A549 treated with GW870086 at 1 μM for 4 hours (cell line): Measurements from ENCODE around the gene CHTF18. TPM values are rescaled to one million over a fixed set of nuclear protein-coding genes. Genes with fewer than 3 reads are reported as not detected.

Experiments
- total RNA-seq: library from RNA; stranded (reverse); fragments of 200-300 nt; extraction: Qiagen RNA extraction; gene quantifications from 5 replicates; pipeline ENCODE4 v1.2.3, GENCODE V29; 2022; ENCODE audit warnings: low read depth

The CHTF18 gene
- total RNA-seq: 14.8 to 28.8 TPM (median 24.9 TPM) in 5 replicates

GRCh38 chr16:788399-789126 lies at the start of gene CHTF18:
TSS of gene CHTF18 (plus strand) at chr16:788620. CDS start at chr16:788685, 65 bp downstream.

GRCh38 chr16:740764-741505 lies 47.5 kb upstream of the CHTF18 start, which contains the start of gene CIAO3:
TSS of gene CIAO3 (minus strand) at chr16:740997. CDS start at chr16:740985, 12 bp downstream.

GRCh38 chr16:760545-761343 lies 27.7 kb upstream of the CHTF18 start, which contains the start of gene MSLN:
TSS of gene MSLN (plus strand) at chr16:760734. CDS start at chr16:762681, 1,947 bp downstream.

DNA sequence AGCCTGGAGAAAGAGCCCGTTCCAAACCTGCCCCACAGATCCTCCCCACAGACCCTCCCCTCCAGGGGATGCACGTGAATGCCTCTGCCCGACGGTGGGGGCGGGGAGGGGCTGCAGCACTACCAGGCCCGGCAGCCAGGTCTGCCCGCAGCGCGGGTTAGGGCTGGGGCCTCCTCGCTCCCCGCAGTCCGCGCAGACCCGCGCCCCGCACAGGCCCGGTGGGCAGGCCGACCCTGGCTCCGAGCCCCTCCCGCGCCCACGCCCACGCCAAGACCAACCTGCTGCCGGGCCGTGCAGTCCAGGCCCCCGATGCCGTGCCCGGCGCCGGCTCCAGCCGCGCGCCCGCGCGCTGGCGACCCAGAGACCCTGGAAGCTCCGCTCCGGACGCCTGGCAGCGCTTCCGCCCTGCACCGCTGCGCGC lies 432 bp upstream of the CHTF18 start, which contains the start of gene RPUSD1:
RPUSD1 (minus strand) TSS at position 404 of the 421 bp plus-strand sequence. CDS start 644 bp downstream, outside the sequence.

GRCh38 chr16:799948-800833 lies 11.8 kb downstream of the CHTF18 start, which contains the start of gene GNG13:
TSS of gene GNG13 (minus strand) at chr16:800734. CDS start at chr16:799077, 1,657 bp downstream.

Other genes starting within 250 kb of the CHTF18 start
- 0.13 to 0.22 TPM (median 0.17 TPM) in 4 of 5 replicates, not detected in the other for gene PRR35, start 228.2 kb upstream of the CHTF18 start, total RNA-seq
- 0.15 to 0.51 TPM (median 0.29 TPM) in 5 replicates for gene NHLRC4, start 221.6 kb upstream of the CHTF18 start, total RNA-seq
- gene PIGQ, start 218.7 kb upstream of the CHTF18 start, total RNA-seq: 33.1 to 39.4 TPM (median 38.6 TPM) in 5 replicates
- gene RAB40C, start 198.6 kb upstream of the CHTF18 start, total RNA-seq: 12.8 to 19.7 TPM (median 16.9 TPM) in 5 replicates
- gene WFIKKN1, start 157.6 kb upstream of the CHTF18 start, total RNA-seq: 0.06 to 0.19 TPM (median 0.14 TPM) in 5 replicates
- 90.6 to 140 TPM (median 135 TPM) in 5 replicates for gene METTL26, start 152.3 kb upstream of the CHTF18 start, total RNA-seq
- 22.6 to 48.4 TPM (median 39.2 TPM) in 5 replicates for gene MCRIP2, start 146.8 kb upstream of the CHTF18 start, total RNA-seq
- 17.6 to 28.0 TPM (median 27.2 TPM) in 5 replicates for gene WDR90, start 139.3 kb upstream of the CHTF18 start, total RNA-seq
- 64.2 to 101 TPM (median 94.6 TPM) in 5 replicates for gene RHOT2, start 120.5 kb upstream of the CHTF18 start, total RNA-seq
- 0.56 to 1.4 TPM (median 1.3 TPM) in 5 replicates for gene RHBDL1, start 112.9 kb upstream of the CHTF18 start, total RNA-seq
- 86.9 to 131 TPM (median 117 TPM) in 5 replicates for gene STUB1, start 108.2 kb upstream of the CHTF18 start, total RNA-seq
- gene JMJD8, start 104.3 kb upstream of the CHTF18 start, total RNA-seq: 63.9 to 81.6 TPM (median 78.7 TPM) in 5 replicates
- gene WDR24, start 98.2 kb upstream of the CHTF18 start, total RNA-seq: 4.2 to 6.3 TPM (median 5.8 TPM) in 5 replicates
- 5.4 to 11.7 TPM (median 7.4 TPM) in 5 replicates for gene FBXL16, start 82.8 kb upstream of the CHTF18 start, total RNA-seq
- 82.0 to 226 TPM (median 208 TPM) in 5 replicates for gene METRN, start 73.5 kb upstream of the CHTF18 start, total RNA-seq
- gene ANTKMT, start 67.5 kb upstream of the CHTF18 start, total RNA-seq: 35.3 to 65.1 TPM (median 57.7 TPM) in 5 replicates
- gene CCDC78, start 62.2 kb upstream of the CHTF18 start, total RNA-seq: 4.2 to 7.7 TPM (median 5.6 TPM) in 5 replicates
- gene HAGHL, start 61.5 kb upstream of the CHTF18 start, total RNA-seq: 15.2 to 20.6 TPM (median 18.0 TPM) in 5 replicates
- gene CIAO3, start 47.6 kb upstream of the CHTF18 start, total RNA-seq: 20.2 to 27.9 TPM (median 25.3 TPM) in 5 replicates
- gene MSLN, start 27.9 kb upstream of the CHTF18 start, total RNA-seq: 2.1 to 4.3 TPM (median 3.2 TPM) in 5 replicates
- gene RPUSD1, start 239 bp upstream of the CHTF18 start, total RNA-seq: 38.8 to 57.7 TPM (median 50.0 TPM) in 5 replicates
- gene GNG13, start 12.1 kb downstream of the CHTF18 start, total RNA-seq: not detected in 5 replicates
- gene LMF1, start 182.4 kb downstream of the CHTF18 start, total RNA-seq: 8.8 to 10.9 TPM (median 10.2 TPM) in 5 replicates
- 2.1 to 3.8 TPM (median 3.4 TPM) in 5 replicates for gene SOX8, start 193.2 kb downstream of the CHTF18 start, total RNA-seq